Activated naive CD4-positive, alpha-beta T cell treated with anti-CD3 and anti-CD28 coated beads for 36 hours (primary cell): ENCODE results near the gene FOXO6. TPM values are rescaled to one million over a fixed set of nuclear protein-coding genes. Genes with fewer than 3 reads are reported as not detected.

Experiments
- CTCF ChIA-PET: fragments of 350-600 bp; sonication (Branson Sonifier 250); formaldehyde crosslinking; loops from one replicate; lab custom pipeline; 2021; ENCODE audit warnings: antibody characterized with exemption; lab: Charles Lee
- DNase-seq: peaks from one replicate; pipeline ENCODE4 v3.0.0-alpha.2; 2020
- H3K27ac Mint-ChIP-seq: one replicate; pipeline ENCODE4 v1.8.0; 2021; ENCODE audit warnings: mild to moderate bottlenecking, mixed read lengths
- H3K27me3 Mint-ChIP-seq: one replicate; pipeline ENCODE4 v1.8.0; 2021; ENCODE audit warnings: low read depth, mixed read lengths
- H3K36me3 Mint-ChIP-seq: one replicate; pipeline ENCODE4 v1.8.0; 2021; ENCODE audit warnings: low read depth, mixed read lengths
- H3K4me1 Mint-ChIP-seq: one replicate; pipeline ENCODE4 v1.8.0; 2021; ENCODE audit warnings: low read depth, mixed read lengths
- H3K4me3 Mint-ChIP-seq: one replicate; pipeline ENCODE4 v1.8.0; 2021; ENCODE audit warnings: mild to moderate bottlenecking, moderate library complexity, mixed read lengths
- H3K9me3 Mint-ChIP-seq: one replicate; pipeline ENCODE4 v1.8.0; 2021; ENCODE audit warnings: mixed read lengths
- intact Hi-C: fragments of 100-400 bp; cut with micrococcal nuclease; formaldehyde crosslinking; loops from one replicate; pipeline ENCODE4 v1.15.1; 2023
- total RNA-seq, 2 experiments: library from RNA; stranded (reverse); gene quantifications; one replicate each; pipeline ENCODE4 v1.2.3, GENCODE V29; 2021

FOXO6 gene
- total RNA-seq, 2 experiments from 2014 or later: 0.15 TPM; not detected in 1

DNA sequence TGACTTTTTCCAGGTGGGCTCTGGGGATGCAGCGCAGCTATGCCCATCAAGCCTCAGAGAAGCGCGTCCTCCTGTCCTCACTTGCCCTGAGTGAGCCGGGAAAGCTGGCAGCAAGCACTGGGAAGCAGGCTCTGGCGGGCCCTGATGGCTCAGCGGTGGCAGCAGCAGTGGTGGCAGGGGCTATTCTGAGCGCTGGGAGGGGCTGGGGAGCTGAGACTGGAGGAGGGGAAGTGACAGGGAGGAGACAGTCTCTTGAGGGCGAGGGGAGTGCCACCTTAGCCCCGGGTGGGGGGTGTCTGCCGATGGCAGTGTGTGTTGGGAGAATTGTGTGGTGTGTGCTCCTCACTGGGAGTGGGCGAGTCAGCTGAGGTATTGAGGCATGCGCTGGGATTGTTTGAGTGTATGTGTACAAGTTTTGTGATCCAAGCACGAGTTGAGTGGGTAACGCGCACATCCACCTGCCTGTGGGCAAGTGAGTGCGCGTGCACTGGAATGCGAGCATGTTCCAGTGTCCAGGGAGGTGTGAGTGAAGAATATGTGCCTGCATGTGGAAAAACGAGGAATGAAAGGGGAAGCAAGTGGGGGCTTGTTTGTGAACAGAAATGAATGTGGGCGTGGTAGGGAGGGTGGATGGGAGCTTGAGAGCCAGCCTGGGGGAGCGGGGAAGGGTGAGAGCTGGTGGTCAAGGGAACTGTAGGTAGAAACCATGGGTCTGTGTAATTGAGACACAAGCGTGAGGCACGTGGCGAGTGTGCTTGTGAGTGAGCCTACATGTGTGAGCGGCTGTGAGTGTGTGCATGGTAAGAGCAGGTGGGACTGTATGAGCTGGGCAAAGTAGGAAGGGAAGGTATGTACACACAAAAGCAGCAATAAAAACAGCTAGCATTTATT is 2.9 kb upstream of the FOXO6 start:
- no peak for DNase-seq
- no peaks in the 10 kb centered on the region for H3K36me3 Mint-ChIP-seq
- H3K27me3 Mint-ChIP-seq: peaks cover 26% of the 10 kb centered on the region
- intact Hi-C loops: no loop called here
- H3K9me3 Mint-ChIP-seq: no peaks in the 10 kb centered on the region
- H3K27ac Mint-ChIP-seq: no peak overlapping the region
- H3K4me1 Mint-ChIP-seq: peaks cover 8% of the 10 kb centered on the region
- CTCF ChIA-PET: interaction anchor here (1.8 kb wide), 1 partner anchor 60 kb away, joined by 5 read pairs; no protein-coding TSS in a partner anchor
- H3K4me3 Mint-ChIP-seq: no peak overlapping the region

DNA sequence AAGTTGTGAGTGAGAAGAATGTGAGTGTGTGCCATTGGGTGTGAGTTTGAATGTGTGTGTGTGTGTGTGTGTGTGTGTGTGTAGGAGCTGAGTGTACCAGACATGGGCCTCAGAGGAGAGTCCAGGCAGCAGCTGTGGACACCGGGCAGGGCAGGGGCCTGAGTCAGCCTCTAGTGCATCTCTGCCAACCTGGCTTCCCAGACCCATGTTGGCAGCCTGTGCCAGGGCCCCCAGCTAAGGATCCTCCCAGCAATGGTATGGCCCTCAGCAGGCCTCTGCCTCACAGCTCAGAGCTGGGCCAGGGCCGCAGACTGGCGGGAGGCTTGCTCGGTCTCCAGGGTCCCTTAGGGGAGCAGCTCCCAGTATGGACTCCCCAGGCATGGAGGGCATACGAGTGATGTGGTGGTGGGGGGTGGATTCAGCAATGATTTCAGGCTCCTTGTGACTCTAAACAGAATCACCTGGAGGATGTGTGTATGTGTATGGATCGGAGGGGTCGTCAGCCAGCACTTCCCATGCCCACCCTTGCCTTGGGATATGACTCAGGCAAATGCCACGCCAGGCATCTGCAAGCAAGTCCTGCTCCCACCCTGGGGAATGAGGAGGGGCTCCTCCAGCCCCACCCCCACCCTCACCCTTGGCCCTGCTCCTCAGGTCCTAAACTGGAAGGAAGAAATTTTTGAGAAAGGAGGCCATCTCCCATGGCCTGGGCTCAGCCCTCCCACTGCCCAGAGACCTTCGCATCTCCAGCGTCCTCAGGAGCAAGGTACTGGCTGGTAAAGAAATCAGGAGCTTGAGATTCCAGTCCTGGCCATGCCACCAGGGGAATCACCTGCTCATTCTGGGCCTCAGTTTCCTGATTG is 1.8 kb upstream of the FOXO6 start:
- H3K4me1 Mint-ChIP-seq: peaks cover 8% of the 10 kb centered on the region
- intact Hi-C loops: loop anchor here (5.0 kb wide), 1 partner anchor 58 kb away; no protein-coding TSS in a partner anchor
- H3K27ac Mint-ChIP-seq: no peak overlapping the region
- H3K36me3 Mint-ChIP-seq: no peaks in the 10 kb centered on the region
- CTCF ChIA-PET: interaction anchor here (0.6 to 1.6 kb wide), 2 partner anchors 31 to 77 kb away, joined by 3 to 4 read pairs; no protein-coding TSS in a partner anchor
- H3K4me3 Mint-ChIP-seq: no peak overlapping the region
- no peaks in the 10 kb centered on the region for H3K9me3 Mint-ChIP-seq
- DNase-seq: no peak
- H3K27me3 Mint-ChIP-seq: peaks cover 28% of the 10 kb centered on the region

DNA sequence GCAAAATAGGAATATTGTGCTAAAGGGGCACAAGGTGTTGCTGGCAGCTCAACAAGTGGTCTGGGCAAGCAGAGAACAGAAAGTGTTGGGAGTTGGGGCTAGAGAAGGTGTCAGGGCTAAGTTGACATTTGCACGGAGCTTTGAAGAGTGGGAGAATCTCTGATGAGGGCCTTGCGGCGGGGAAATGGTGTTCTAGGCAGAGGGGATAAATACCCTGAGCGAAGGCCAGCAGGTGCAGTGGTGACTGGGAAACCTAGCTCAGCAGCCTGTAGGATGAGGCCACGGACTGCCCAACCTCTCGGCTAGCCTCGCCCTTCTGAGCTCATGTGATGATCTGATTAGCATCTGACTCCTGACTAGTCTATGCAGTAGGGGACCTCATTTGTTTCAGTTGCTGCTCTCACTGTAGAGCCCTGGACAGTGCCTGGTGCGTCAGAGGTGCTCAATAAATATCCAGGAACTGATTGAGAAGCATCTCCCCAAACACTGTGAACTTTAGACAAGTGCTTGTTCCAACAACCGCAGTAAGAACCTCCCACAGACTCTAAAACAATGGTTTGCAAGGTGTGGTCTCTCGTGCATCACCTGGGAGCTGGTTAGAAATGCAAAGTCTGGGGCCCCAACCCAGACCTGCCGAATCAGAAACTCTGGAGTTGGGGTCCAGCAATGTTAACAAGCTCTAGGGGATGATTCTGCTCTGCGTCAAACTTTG is 1.0 kb upstream of the FOXO6 start:
- H3K4me3 Mint-ChIP-seq: peak overlapping the region; percentile 64
- peaks cover 32% of the 10 kb centered on the region for H3K27me3 Mint-ChIP-seq
- no peaks in the 10 kb centered on the region for H3K9me3 Mint-ChIP-seq
- H3K4me1 Mint-ChIP-seq: peaks cover 10% of the 10 kb centered on the region
- no peak overlapping the region for H3K27ac Mint-ChIP-seq
- no peak for DNase-seq
- intact Hi-C loops: loop anchor here (5.0 kb wide), 1 partner anchor 57 kb away; no protein-coding TSS in a partner anchor
- CTCF ChIA-PET: interaction anchor here (0.6 to 1.6 kb wide), 2 partner anchors 32 to 78 kb away, joined by 3 to 4 read pairs; no protein-coding TSS in a partner anchor
- H3K36me3 Mint-ChIP-seq: no peaks in the 10 kb centered on the region

DNA sequence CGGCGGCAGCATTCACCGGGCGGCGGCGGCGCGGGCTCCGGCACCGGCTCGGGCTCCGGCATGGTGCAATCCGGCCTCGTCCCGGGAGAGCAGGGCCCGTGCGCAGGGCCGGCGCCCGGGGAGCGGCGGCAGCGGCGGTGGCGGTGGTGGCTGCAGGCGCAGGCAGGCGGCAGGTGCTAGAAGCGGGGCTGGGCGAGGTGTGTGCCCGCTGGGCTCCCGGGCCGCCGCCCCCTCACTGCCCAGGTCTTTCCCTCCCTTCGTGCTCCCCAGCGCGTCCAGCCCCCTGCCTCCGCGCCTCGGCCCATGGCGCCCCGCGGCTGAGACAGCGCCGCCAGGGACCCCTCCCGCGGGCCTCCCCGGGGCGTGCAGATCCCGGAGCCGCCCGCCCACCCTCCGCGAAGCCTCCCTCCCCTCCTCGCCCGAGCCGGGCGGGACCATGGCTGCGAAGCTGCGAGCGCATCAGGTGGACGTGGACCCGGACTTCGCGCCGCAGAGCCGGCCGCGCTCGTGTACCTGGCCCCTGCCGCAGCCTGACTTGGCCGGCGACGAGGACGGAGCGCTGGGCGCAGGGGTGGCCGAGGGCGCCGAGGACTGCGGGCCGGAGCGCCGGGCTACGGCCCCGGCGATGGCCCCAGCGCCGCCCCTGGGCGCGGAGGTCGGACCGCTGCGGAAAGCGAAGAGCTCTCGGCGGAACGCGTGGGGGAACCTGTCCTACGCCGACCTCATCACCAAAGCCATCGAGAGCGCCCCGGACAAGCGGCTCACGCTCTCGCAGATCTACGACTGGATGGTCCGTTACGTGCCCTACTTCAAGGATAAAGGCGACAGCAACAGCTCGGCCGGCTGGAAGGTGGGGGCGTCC is 492 bp downstream of the FOXO6 start:
- H3K9me3 Mint-ChIP-seq: no peaks in the 10 kb centered on the region
- H3K36me3 Mint-ChIP-seq: no peaks in the 10 kb centered on the region
- no peak for DNase-seq
- H3K27ac Mint-ChIP-seq: no peak overlapping the region
- intact Hi-C loops: loop anchor here (5.0 kb wide), 1 partner anchor 56 kb away; no protein-coding TSS in a partner anchor
- H3K4me3 Mint-ChIP-seq: peak overlapping the region; percentile 38
- peaks cover 34% of the 10 kb centered on the region for H3K27me3 Mint-ChIP-seq
- H3K4me1 Mint-ChIP-seq: peaks cover 16% of the 10 kb centered on the region
- CTCF ChIA-PET: interaction anchor here (0.6 to 0.7 kb wide), 2 partner anchors 39 to 1683 kb away, joined by 3 read pairs; no protein-coding TSS in a partner anchor

DNA sequence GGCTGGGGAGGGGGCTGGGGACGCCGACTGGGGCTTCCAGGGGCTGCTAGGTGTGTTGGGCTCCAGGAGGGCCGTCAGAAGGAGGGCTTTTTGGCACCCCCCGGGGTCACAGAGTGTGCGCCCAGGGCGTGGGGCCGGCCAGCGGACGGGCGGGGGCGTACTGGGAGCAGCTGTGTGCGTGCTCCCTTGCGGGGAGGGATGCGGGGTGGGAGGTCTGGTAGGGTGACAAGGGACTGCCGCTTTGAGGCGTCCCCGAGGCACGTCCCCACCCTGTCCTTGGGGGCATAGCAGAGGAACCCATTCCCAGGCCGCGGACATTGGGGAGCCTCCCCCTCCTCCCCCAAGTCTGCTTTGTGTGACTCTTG is 1.1 kb downstream of the FOXO6 start:
- peaks cover 19% of the 10 kb centered on the region for H3K4me1 Mint-ChIP-seq
- peak overlapping the region; percentile 38 for H3K4me3 Mint-ChIP-seq
- CTCF ChIA-PET: interaction anchor here (0.7 kb wide), 1 partner anchor 40 kb away, joined by 3 read pairs; no protein-coding TSS in a partner anchor
- H3K36me3 Mint-ChIP-seq: no peaks in the 10 kb centered on the region
- DNase-seq: no peak
- no peaks in the 10 kb centered on the region for H3K9me3 Mint-ChIP-seq
- H3K27ac Mint-ChIP-seq: no peak overlapping the region
- intact Hi-C loops: loop anchor here (5.0 kb wide), 1 partner anchor 55 kb away; no protein-coding TSS in a partner anchor
- peaks cover 37% of the 10 kb centered on the region for H3K27me3 Mint-ChIP-seq

DNA sequence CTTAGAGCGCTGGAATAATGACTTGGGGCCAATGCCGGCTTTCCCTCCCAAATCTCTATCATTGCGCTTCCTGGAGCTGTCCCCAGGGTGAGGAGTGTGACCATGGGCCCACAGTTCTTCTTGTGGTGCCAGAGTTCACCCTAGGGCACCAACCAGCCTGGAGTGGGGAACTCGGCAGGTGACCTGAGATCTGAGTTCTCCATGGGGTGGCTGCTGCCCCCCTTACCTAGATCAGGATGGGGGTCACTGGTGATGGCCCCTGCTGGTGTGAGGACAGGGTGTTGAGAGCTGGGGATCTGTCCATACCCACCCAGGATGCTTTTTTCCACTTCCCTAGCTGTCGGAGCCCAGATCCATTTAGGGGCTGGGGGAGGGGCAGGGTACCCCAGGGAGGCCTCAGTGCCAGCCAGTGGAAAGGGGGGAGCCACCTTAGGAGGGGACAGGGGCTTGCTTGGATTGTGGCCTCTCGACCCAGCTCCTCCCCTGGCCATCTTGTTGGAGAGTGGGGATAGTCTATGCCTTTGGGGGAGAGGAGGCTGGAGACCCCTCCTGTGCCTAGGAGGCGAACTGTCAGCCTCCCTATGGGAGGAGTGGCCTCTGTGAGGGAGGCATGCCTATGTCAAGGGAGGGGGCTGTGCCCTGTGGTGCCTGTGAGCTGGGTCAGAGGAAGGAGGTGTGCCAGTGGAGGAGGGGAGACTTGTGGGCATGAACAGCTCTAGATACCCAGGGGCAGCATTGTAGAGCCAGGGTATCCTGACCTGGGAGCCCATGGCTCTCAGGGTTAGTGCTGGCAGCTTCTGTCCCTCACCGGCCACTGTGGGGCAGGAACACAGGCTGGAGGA is 1.7 kb downstream of the FOXO6 start:
- Mint-ChIP-seq H3K4me3 (no peak overlapping the region), H3K27me3 (peaks cover 38% of the 10 kb centered on the region), H3K36me3 (no peaks in the 10 kb centered on the region), H3K4me1 (peaks cover 18% of the 10 kb centered on the region), H3K27ac (no peak overlapping the region), H3K9me3 (no peaks in the 10 kb centered on the region)
- no peak for DNase-seq
- intact Hi-C loops: loop anchor here (5.0 kb wide), 1 partner anchor 54 kb away; no protein-coding TSS in a partner anchor
- CTCF ChIA-PET: no interaction called here

DNA sequence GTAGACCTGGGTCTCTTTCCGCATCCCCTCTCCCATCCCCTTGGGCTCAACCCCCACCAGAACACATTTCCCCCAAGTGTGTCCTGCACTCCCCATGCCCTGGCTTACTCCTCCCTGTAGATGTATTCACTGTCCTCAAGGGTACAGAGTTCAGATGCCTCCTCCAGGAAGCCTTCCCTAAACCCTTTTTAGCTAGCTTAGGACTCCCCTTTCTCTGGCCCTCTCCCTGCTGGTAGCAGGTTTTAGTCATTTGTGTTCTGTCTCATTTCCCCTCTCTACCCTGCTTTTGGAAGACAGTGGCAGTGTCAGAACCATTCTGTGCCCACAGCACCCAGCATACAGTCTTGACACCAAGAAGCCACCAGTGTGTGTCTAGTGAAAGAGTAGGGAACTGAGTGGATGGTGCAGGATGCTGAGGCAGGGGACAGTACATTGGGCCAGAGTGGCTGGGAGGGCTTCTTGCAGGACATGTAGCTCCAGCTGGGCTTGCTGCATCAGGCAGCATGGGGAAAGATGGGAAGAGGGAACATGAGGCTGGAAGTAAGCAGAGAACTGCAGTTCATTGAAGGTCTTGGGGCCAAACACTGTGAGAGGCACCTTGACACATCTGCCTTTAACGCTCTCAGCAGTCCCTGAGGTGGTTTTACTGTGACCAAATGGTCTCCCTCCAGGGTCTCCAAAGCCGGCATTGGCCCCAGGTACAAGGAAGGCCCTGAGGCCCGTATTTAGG is 2.5 kb downstream of the FOXO6 start:
- intact Hi-C loops: loop anchor here (5.0 kb wide), 1 partner anchor 54 kb away; no protein-coding TSS in a partner anchor
- CTCF ChIA-PET: no interaction called here
- no peak overlapping the region for H3K27ac Mint-ChIP-seq
- no peak overlapping the region for H3K4me3 Mint-ChIP-seq
- peaks cover 13% of the 10 kb centered on the region for H3K4me1 Mint-ChIP-seq
- H3K36me3 Mint-ChIP-seq: no peaks in the 10 kb centered on the region
- H3K27me3 Mint-ChIP-seq: peaks cover 30% of the 10 kb centered on the region
- no peak for DNase-seq
- H3K9me3 Mint-ChIP-seq: no peaks in the 10 kb centered on the region

DNA sequence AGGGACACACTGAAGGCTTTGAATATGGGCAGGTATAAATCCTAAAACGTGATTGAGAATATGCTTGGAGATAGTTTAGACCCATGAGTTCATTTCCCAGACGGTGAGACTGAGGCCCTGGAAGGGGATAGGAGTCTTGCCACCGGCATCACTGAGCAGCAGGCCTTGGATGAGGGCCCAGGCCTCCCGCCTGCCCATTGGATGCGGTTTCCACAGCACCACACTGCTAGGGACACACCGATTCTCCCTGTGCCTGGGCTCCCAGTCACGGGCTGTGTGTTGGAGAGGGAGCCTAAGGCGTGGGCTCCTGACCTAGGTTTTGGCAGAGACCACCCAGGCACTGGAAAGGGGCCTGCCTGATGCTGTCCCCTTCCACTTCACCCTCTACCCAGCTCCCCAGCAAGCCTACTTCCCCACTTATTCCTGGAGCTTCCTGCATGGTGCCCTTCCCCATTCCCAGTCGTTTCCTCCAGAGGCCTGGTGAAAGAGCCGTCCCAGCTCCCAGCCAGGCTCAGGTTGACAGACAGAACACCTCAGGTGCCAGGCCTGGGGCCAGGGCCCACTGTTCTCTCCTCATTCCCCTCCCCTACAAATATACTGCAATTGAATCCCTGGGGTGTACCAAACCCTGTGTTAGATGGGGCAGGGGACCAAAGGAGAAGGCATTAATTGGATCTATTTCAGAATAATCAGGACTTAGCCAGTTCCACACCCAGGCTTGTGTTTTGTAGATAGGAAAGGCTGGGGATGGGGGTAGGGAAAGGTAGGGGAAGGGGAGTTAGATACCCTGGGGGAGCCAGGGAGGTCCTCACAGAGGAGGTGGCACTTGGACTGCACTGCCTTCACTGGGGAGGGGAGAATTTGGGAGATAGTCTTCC is 3.4 kb downstream of the FOXO6 start:
- DNase-seq: no peak
- H3K4me1 Mint-ChIP-seq: peaks cover 13% of the 10 kb centered on the region
- H3K36me3 Mint-ChIP-seq: no peaks in the 10 kb centered on the region
- intact Hi-C loops: loop anchor here (5.0 kb wide), 1 partner anchor 53 kb away; no protein-coding TSS in a partner anchor
- H3K9me3 Mint-ChIP-seq: no peaks in the 10 kb centered on the region
- no peak overlapping the region for H3K27ac Mint-ChIP-seq
- CTCF ChIA-PET: no interaction called here
- no peak overlapping the region for H3K4me3 Mint-ChIP-seq
- H3K27me3 Mint-ChIP-seq: peaks cover 36% of the 10 kb centered on the region

DNA sequence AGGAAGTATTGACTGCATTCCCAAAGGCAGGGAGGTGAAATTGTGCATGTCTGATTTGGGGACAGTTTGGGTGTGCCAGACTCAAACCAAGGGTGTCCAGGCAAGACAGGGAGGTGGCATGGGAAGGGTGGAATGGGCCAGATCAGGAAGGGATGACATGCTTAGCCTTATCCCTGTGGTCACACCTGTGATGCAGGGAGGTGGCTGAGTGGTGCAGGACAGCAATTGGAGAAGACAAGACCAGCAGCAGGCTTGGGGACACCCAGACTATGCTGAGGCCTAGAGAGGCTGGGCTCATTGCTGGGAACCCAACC is 4.0 kb downstream of the FOXO6 start:
- CTCF ChIA-PET: no interaction called here
- Mint-ChIP-seq H3K4me1 (peaks cover 12% of the 10 kb centered on the region), H3K4me3 (no peak overlapping the region), H3K36me3 (no peaks in the 10 kb centered on the region), H3K9me3 (no peaks in the 10 kb centered on the region), H3K27me3 (peaks cover 36% of the 10 kb centered on the region), H3K27ac (no peak overlapping the region)
- intact Hi-C loops: no loop called here
- DNase-seq: no peak
